ENCODE results near the gene ACOT2.
"Not testable (repeated sequence)": the region's sequence is repeated elsewhere in the genome, so short reads cannot be mapped to it uniquely, and the experiment has no call there.

Gene ACOT2

GRCh38 chr14:73569185-73569958, at the start of gene ACOT2:
Gene ACOT2, plus strand, starts transcription at chr14:73569213. Its CDS starts 28 bp downstream, at chr14:73569241.
- peak; percentile 69 to 75 (median 72) for DNase-seq (ENCODE audit: low read depth in 4 of 4, low spot score in 1 of 4)

- DNase-seq (ENCODE audit: low read depth in 4 of 4, low spot score in 1 of 4): no peak
These were observed 47.8 kb upstream of the ACOT2 start for GRCh38 chr14:73521229-73521628.

GRCh38 chr14:73524493-73524892, 44.5 kb upstream of the ACOT2 start:
- no peak for DNase-seq (ENCODE audit: low read depth in 4 of 4, low spot score in 1 of 4)

- no peak for DNase-seq (ENCODE audit: low read depth in 4 of 4, low spot score in 1 of 4)
These were observed 42.7 kb upstream of the ACOT2 start for GRCh38 chr14:73526036-73526984.

- not testable (repeated sequence) for DNase-seq (ENCODE audit: low read depth in 4 of 4, low spot score in 1 of 4)
These were observed 39.7 kb upstream of the ACOT2 start for GRCh38 chr14:73529356-73529755.

- not testable (repeated sequence) for DNase-seq (ENCODE audit: low read depth in 4 of 4, low spot score in 1 of 4)
These were observed 37.0 kb upstream of the ACOT2 start for GRCh38 chr14:73531971-73532370.

- peak in 1 of 4 experiments; percentile 21 for DNase-seq (ENCODE audit: low read depth in 4 of 4, low spot score in 1 of 4)
These were observed 31.6 kb upstream of the ACOT2 start for GRCh38 chr14:73537244-73538045.

GRCh38 chr14:73539017-73539416, 30.0 kb upstream of the ACOT2 start:
- peak in 3 of 4 experiments; percentile 26 to 38 (median 28) for DNase-seq (ENCODE audit: low read depth in 4 of 4, low spot score in 1 of 4)

- DNase-seq (ENCODE audit: low read depth in 4 of 4, low spot score in 1 of 4): not testable (repeated sequence)
These were observed 26.1 kb upstream of the ACOT2 start for GRCh38 chr14:73542961-73543360.

- DNase-seq (ENCODE audit: low read depth in 4 of 4, low spot score in 1 of 4): not testable (repeated sequence)
These were observed 23.7 kb upstream of the ACOT2 start for GRCh38 chr14:73545353-73545752.

GRCh38 chr14:73549097-73549496, 19.9 kb upstream of the ACOT2 start:
- DNase-seq (ENCODE audit: low read depth in 4 of 4, low spot score in 1 of 4): not testable (repeated sequence)

- DNase-seq (ENCODE audit: low read depth in 4 of 4, low spot score in 1 of 4): not testable (repeated sequence)
These were observed 19.0 kb upstream of the ACOT2 start for GRCh38 chr14:73549889-73550524.

GRCh38 chr14:73553845-73554244, 15.2 kb upstream of the ACOT2 start:
- DNase-seq (ENCODE audit: low read depth in 4 of 4, low spot score in 1 of 4): no peak

GRCh38 chr14:73557201-73557600, 11.8 kb upstream of the ACOT2 start:
- DNase-seq (ENCODE audit: low read depth in 4 of 4, low spot score in 1 of 4): not testable (repeated sequence)

- not testable (repeated sequence) for DNase-seq (ENCODE audit: low read depth in 4 of 4, low spot score in 1 of 4)
These were observed 10.8 kb upstream of the ACOT2 start for GRCh38 chr14:73558238-73558637.

GRCh38 chr14:73562256-73562655, 6.8 kb upstream of the ACOT2 start:
- not testable (repeated sequence) for DNase-seq (ENCODE audit: low read depth in 4 of 4, low spot score in 1 of 4)

- DNase-seq (ENCODE audit: low read depth in 4 of 4, low spot score in 1 of 4): not testable (repeated sequence)
These were observed 6.3 kb upstream of the ACOT2 start for GRCh38 chr14:73562696-73563095.

- DNase-seq (ENCODE audit: low read depth in 4 of 4, low spot score in 1 of 4): not testable (repeated sequence)
These were observed 2.6 kb upstream of the ACOT2 start for GRCh38 chr14:73566431-73566830.

- DNase-seq (ENCODE audit: low read depth in 4 of 4, low spot score in 1 of 4): not testable (repeated sequence)
These were observed 2.1 kb upstream of the ACOT2 start for GRCh38 chr14:73566935-73567334.

- DNase-seq (ENCODE audit: low read depth in 4 of 4, low spot score in 1 of 4): no peak
These were observed 1.7 kb upstream of the ACOT2 start for GRCh38 chr14:73567358-73567757.

All from stimulated activated CD4-positive, alpha-beta T cell treated with anti-CD3 and anti-CD28 coated beads, Interleukin-1b, Interleukin-23, amount 100 ng/mL, for 24 hours (primary cell).